ENCODE data around the gene SERTAD1.
"Not testable (repeated sequence)": the region's sequence is repeated elsewhere in the genome, so short reads cannot be mapped to it uniquely, and the experiment has no call there.

SERTAD1 gene

GRCh38 chr19:40425450-40426287 is at the start of gene SERTAD1:
Gene SERTAD1 (minus strand): TSS chr19:40425992. CDS start chr19:40423546, 2,446 bp downstream.
- DNase-seq, result peak; percentile 100

GRCh38 chr19:40474737-40475136 is 48.9 kb upstream of the SERTAD1 start:
- DNase-seq, result no peak

- no peak for DNase-seq
Measured at GRCh38 chr19:40472516-40472915, 46.7 kb upstream of the SERTAD1 start.

GRCh38 chr19:40471111-40471510 is 45.3 kb upstream of the SERTAD1 start:
- no peak for DNase-seq

GRCh38 chr19:40469011-40469410 is 43.2 kb upstream of the SERTAD1 start:
- no peak for DNase-seq

- no peak for DNase-seq
Measured at GRCh38 chr19:40466985-40467734, 41.4 kb upstream of the SERTAD1 start, which contains the start of gene SPTBN4. Gene SPTBN4 (plus strand): TSS chr19:40467001. CDS start chr19:40472622, 5,621 bp downstream.

- DNase-seq, result peak; percentile 66 to 75
Measured at GRCh38 chr19:40466219-40466984, 40.6 kb upstream of the SERTAD1 start.

- peak; percentile 100 for DNase-seq
Measured at GRCh38 chr19:40465557-40466218, 39.9 kb upstream of the SERTAD1 start, which contains the start of gene BLVRB. Gene BLVRB (minus strand): TSS chr19:40465745. CDS start chr19:40465688, 57 bp downstream.

GRCh38 chr19:40465025-40465556 is 39.3 kb upstream of the SERTAD1 start:
- no peak for DNase-seq

GRCh38 chr19:40464059-40465024 is 38.5 kb upstream of the SERTAD1 start:
- peak; percentile 88 to 89 for DNase-seq

GRCh38 chr19:40463587-40464037 is 37.8 kb upstream of the SERTAD1 start:
- DNase-seq, result not testable (repeated sequence)

- no peak for DNase-seq
Measured at GRCh38 chr19:40461669-40462221, 36.0 kb upstream of the SERTAD1 start.

- DNase-seq, result no peak
Measured at GRCh38 chr19:40460185-40460584, 34.4 kb upstream of the SERTAD1 start.

- DNase-seq, result no peak
Measured at GRCh38 chr19:40458597-40458974, 32.8 kb upstream of the SERTAD1 start.

- no peak for DNase-seq
Measured at GRCh38 chr19:40457953-40458596, 32.3 kb upstream of the SERTAD1 start.

GRCh38 chr19:40457048-40457447 is 31.3 kb upstream of the SERTAD1 start:
- DNase-seq, result no peak

GRCh38 chr19:40453943-40454342 is 28.2 kb upstream of the SERTAD1 start:
- DNase-seq, result not testable (repeated sequence)

- no peak for DNase-seq
Measured at GRCh38 chr19:40453151-40453735, 27.5 kb upstream of the SERTAD1 start.

GRCh38 chr19:40452016-40452415 is 26.2 kb upstream of the SERTAD1 start:
- no peak for DNase-seq

All from activated CD4-positive, alpha-beta T cell treated with anti-CD3 and anti-CD28 coated beads, Interleukin-2, amount 50 U/mL, for 48 hours (primary cell).